ENCODE data around the gene RASSF1.
"Not testable (repeated sequence)": the region's sequence is repeated elsewhere in the genome, so short reads cannot be mapped to it uniquely, and the experiment has no call there.

The RASSF1 gene

GRCh38 chr3:50322386-50323091 is 18.1 kb downstream of the RASSF1 start, which contains the start of gene HYAL2:
Gene HYAL2 (minus strand): TSS chr3:50322745. CDS start chr3:50320489, 2,256 bp downstream.
- no peak for DNase-seq

- no peak for DNase-seq
Measured at GRCh38 chr3:50322115-50322385, 18.6 kb downstream of the RASSF1 start.

DNA sequence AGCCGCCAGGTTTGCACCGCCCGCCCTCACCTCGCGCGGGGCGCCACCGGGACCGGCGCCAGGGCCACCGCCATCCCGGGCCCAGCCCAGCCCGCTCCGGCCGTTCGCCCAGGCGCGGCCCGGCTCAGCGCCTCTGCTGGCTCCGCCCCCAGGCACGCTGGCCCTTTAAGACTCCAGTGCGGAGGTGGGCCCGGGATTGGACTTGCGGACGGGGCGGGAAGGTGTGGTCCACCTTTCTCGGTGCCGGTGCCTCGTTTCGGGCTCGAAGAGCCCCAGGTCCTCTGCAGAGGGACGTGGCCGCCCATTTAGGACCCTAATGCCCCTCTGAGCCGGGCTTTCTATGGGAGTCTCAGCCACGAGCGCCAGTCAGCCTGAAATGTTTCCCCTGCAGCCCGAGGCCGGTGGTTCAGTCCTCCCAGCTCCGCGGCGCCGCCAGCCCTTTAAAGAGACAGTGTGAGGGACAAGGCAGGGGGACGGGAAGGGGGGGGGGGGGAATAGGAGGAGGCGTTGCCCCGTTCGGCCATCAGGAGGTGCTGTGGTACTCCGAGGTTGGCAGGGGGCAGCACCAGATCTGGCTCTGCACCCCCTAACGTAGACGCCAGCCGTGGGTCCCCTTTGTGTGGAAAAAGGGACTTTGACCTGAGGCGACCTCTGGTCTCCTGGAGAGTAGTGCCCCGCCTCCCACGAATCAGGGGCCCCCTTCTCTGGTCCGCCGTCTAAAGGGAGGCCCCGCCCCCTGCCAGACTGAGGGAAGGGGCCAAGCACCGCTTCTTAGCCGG is 19.1 kb downstream of the RASSF1 start:
- DNase-seq = peak; percentile 84

GRCh38 chr3:50320853-50321335 is 19.7 kb downstream of the RASSF1 start:
- DNase-seq = peak; percentile 73

DNA sequence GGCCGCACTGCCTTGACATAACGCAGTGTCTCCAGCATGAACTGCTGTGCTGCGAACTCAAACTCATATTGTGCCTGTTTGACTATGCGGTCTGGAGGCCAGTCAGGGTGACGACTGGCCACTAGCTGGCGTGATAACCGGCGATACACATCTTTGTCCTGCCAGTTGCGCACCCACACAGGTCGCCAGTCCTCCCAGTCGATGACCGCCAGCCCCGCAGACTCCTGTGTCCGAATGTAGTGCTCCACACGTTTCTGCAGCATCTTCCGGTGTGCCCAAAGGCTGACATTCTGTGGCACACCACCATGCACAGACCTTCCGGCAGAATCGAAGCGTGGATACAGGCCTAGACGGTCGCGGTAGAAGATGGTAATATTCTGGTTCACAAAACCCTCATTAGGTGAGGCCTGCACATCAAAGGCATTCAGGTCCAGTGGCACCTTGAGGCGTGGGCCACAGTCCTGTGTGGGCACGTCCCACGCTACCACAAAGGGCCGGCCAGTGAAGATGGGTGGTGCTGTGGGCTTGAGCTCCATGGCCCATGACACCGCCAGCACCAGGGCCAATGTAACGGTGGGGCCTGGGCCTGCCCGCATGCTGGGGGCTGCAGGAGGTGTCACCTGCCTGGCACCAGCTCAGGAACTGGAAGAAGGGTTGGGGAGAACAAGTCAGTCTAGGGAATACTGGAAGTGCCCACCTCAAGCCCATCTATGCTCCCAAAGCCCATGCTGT is 20.6 kb downstream of the RASSF1 start:
- DNase-seq = no peak

- no peak for DNase-seq
Measured at GRCh38 chr3:50319181-50319893, 21.3 kb downstream of the RASSF1 start.

- DNase-seq = no peak
Measured at GRCh38 chr3:50318615-50319014, 22.0 kb downstream of the RASSF1 start.

GRCh38 chr3:50318163-50318562 is 22.5 kb downstream of the RASSF1 start:
- DNase-seq = no peak

GRCh38 chr3:50317300-50317699 is 23.3 kb downstream of the RASSF1 start:
- DNase-seq = no peak

GRCh38 chr3:50316657-50317242 is 23.9 kb downstream of the RASSF1 start:
- peak; percentile 77 for DNase-seq

DNA sequence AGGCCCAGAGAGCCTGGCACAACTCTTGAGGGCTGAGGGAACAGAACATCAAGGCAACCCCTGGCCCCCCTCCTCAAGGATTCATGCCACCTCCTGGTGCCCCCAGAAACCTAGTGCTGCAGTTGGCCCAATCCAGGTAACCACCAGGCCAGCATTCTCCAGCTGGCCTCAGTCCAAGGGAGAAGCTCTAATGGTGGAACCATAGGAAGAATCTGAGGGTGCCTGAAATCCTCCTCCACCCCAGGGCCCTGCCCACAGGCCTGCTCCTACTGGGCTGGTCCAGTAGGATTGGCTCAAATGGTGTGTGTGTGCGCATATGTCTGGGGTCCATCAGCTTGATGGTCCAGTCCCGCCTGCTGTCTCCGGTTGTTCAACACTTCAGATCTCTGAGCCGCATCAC is 25.8 kb downstream of the RASSF1 start:
- DNase-seq = no peak

DNA sequence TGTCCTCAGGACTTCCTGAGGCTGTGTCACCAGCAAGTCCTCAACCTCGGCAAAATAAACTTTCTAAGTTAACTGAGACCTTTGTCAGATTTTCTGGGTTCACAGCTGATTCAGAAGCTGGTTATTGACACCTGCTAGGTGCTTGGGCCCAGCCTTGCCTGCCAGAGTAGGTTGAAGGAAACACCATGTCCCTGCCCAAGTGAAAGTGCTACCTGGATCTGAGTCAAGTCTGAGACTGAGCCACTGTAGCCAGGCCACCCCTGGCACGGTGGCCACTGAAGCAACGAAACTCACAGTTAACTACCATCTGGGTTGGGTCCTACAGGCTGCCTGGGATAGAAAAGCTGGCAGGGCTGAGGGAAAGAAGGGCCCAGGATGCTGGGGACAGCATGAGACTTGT is 26.3 kb downstream of the RASSF1 start:
- no peak for DNase-seq

- not testable (repeated sequence) for DNase-seq
Measured at GRCh38 chr3:50312041-50312440, 28.6 kb downstream of the RASSF1 start.

- no peak for DNase-seq
Measured at GRCh38 chr3:50304601-50305000, 36.0 kb downstream of the RASSF1 start.

- DNase-seq = no peak
Measured at GRCh38 chr3:50303013-50303815, 37.4 kb downstream of the RASSF1 start, which contains the start of gene HYAL1. Gene HYAL1 (minus strand): TSS chr3:50303574. CDS start chr3:50302956, 618 bp downstream.

GRCh38 chr3:50302095-50303012 is 38.3 kb downstream of the RASSF1 start:
- no peak for DNase-seq

- DNase-seq = no peak
Measured at GRCh38 chr3:50300681-50301254, 39.9 kb downstream of the RASSF1 start.

GRCh38 chr3:50299929-50300680 is 40.5 kb downstream of the RASSF1 start:
- no peak for DNase-seq

- no peak for DNase-seq
Measured at GRCh38 chr3:50299638-50299928, 41.1 kb downstream of the RASSF1 start.
